PC-9 (cell line): Measurements from ENCODE around the gene ACRV1. TPM values are rescaled to one million over a fixed set of nuclear protein-coding genes. Genes with fewer than 3 reads are reported as not detected.

ENCODE experiments used
- BruUV-seq: library from RNA; stranded (reverse); fragments of 400-500 nt; replicated peaks from 2 replicates; lab custom pipeline; 2021; lab: Mats Ljungman, UMichigan
- CTCF ChIA-PET: fragments of 300-600 bp; sonication (Branson Sonifier 250); formaldehyde crosslinking; loops from one replicate; lab custom pipeline; 2022; ENCODE audit warnings: antibody characterized with exemption; lab: Charles Lee
- POLR2A ChIA-PET: fragments of 300-600 bp; sonication (Branson Sonifier 250); formaldehyde crosslinking; loops from one replicate; lab custom pipeline; 2022; ENCODE audit warnings: antibody characterized with exemption; ENCODE audit not compliant: unreplicated experiment; lab: Charles Lee
- DNase-seq, 2 experiments: peaks; one replicate each; pipeline versions ENCODE4 v3.0.0 to v3.0.0-alpha.2; 2015 to 2022; ENCODE audit warnings: mixed read lengths in 1 of 2
- H2AFZ ChIP-seq: fragments of 200-600 bp; sonication (generic); 2 replicates; pipeline ENCODE4 v1.8.1; 2017; ENCODE audit warnings: antibody characterized with exemption
- H3F3A ChIP-seq: fragments of 200-600 bp; sonication (generic); 2 replicates; pipeline ENCODE4 v1.8.1; 2017; ENCODE audit warnings: antibody characterized with exemption, mild to moderate bottlenecking, low read depth; ENCODE audit not compliant: insufficient read depth
- H3K27ac ChIP-seq: fragments of 200-600 bp; sonication (generic); 2 replicates; pipeline ENCODE4 v1.6.1; 2016; ENCODE audit warnings: mixed run types
- H3K27me3 ChIP-seq: fragments of 200-600 bp; sonication (generic); 2 replicates; pipeline ENCODE4 v1.6.1; 2016; ENCODE audit warnings: low read depth, mixed run types; ENCODE audit not compliant: insufficient read depth
- H3K36me3 ChIP-seq: fragments of 200-600 bp; sonication (generic); 2 replicates; pipeline ENCODE4 v1.6.1; 2016; ENCODE audit warnings: low read depth, mixed run types
- H3K4me1 ChIP-seq: fragments of 200-600 bp; sonication (generic); replicated peaks from 2 replicates; pipeline ENCODE4 v1.6.1; 2016; ENCODE audit warnings: mixed run types; ENCODE audit not compliant: insufficient read depth
- H3K4me2 ChIP-seq: fragments of 200-600 bp; sonication (generic); 2 replicates; pipeline ENCODE4 v1.6.1; 2017; ENCODE audit warnings: mixed run types
- H3K4me3 ChIP-seq: fragments of 200-600 bp; sonication (generic); 2 replicates; pipeline ENCODE4 v1.6.1; 2016; ENCODE audit warnings: mixed run types
- H3K79me2 ChIP-seq: fragments of 200-600 bp; sonication (generic); 2 replicates; pipeline ENCODE4 v1.6.1; 2017; ENCODE audit warnings: low read depth, mixed run types
- H3K9me2 ChIP-seq: fragments of 200-600 bp; sonication (generic); 2 replicates; pipeline ENCODE4 v1.8.1; 2017; ENCODE audit warnings: mild to moderate bottlenecking; ENCODE audit not compliant: insufficient read depth
- H3K9me3 ChIP-seq: fragments of 200-600 bp; sonication (generic); 2 replicates; pipeline ENCODE4 v1.8.1; 2016; ENCODE audit warnings: low read depth; ENCODE audit not compliant: insufficient read depth
- H4K20me1 ChIP-seq: fragments of 200-600 bp; sonication (generic); 2 replicates; pipeline ENCODE4 v1.8.1; 2017; ENCODE audit not compliant: insufficient read depth
- CTCF ChIP-seq: fragments of 200-600 bp; sonication (generic); conservative IDR thresholded peaks from 2 replicates; pipeline ENCODE4 v1.6.1; 2017; ENCODE audit warnings: mixed run types, antibody characterized with exemption, mild to moderate bottlenecking, moderate library complexity
- EZH2 ChIP-seq: fragments of 200-600 bp; sonication (generic); IDR thresholded peaks from 2 replicates; pipeline ENCODE4 v1.8.0; 2017; ENCODE audit warnings: antibody characterized with exemption, low read depth
- intact Hi-C: fragments of 100-400 bp; cut with micrococcal nuclease; formaldehyde crosslinking; loops from one replicate; pipeline ENCODE4 v1.10.0; 2022; ENCODE audit not compliant: unreplicated experiment
- total RNA-seq: library from RNA; stranded (reverse); gene quantifications from 2 replicates; pipeline ENCODE4 v1.2.3, GENCODE V29; 2021

Gene ACRV1
- total RNA-seq, 1 experiment from 2014 or later, result not detected

GRCh38 chr11:125624756-125625213 lies 55.9 kb downstream of the ACRV1 start, which contains the start of gene CHEK1:
Gene CHEK1, plus strand, starts transcription at chr11:125625163. Its CDS starts 1,606 bp downstream, at chr11:125626769.
- no peaks in the 10 kb centered on the region for H3K27me3 ChIP-seq
- ChIA-PET POLR2A (interaction anchor here (0.7 kb wide), 1 partner anchor 268 kb away, joined by 4 read pairs; no protein-coding TSS in a partner anchor), CTCF (no interaction called here)
- intact Hi-C loops, result loop anchor here (1.0 to 5.0 kb wide), 3 partner anchors 32 to 263 kb away; partner anchors contain the start of genes EI24, HYLS1 and STT3A
- H3K9me2 ChIP-seq, result no peaks in the 10 kb centered on the region
- H3K4me3 ChIP-seq, result peak within 1 kb of the TSS; percentile 71
- peak within 1 kb of the TSS; percentile 77 for H3K27ac ChIP-seq
- BruUV-seq, result no TSS peak
- peak within 1 kb of the TSS; percentile 90 for H2AFZ ChIP-seq
- H3K9me3 ChIP-seq, result no peaks in the 10 kb centered on the region
- H3F3A ChIP-seq, result peaks cover 28% of the 10 kb centered on the region
- DNase-seq, result no peak
- TF ChIP-seq EZH2 (no peak), CTCF (no peak)
- peaks cover 29% of the 10 kb centered on the region for H3K36me3 ChIP-seq
- peaks cover 13% of the 10 kb centered on the region for H3K79me2 ChIP-seq
- no peaks in the 10 kb centered on the region for H4K20me1 ChIP-seq
- H3K4me2 ChIP-seq, result peak within 1 kb of the TSS; percentile 88
- peaks cover 15% of the 10 kb centered on the region for H3K4me1 ChIP-seq

- H3K4me1 ChIP-seq, result peaks cover 15% of the 10 kb centered on the region
- H3K4me3 ChIP-seq, result no peak overlapping the region
- H3K36me3 ChIP-seq, result peaks cover 43% of the 10 kb centered on the region
- H3K4me2 ChIP-seq, result no peak overlapping the region
- no peaks in the 10 kb centered on the region for H3K27me3 ChIP-seq
- peaks cover 13% of the 10 kb centered on the region for H3K79me2 ChIP-seq
- BruUV-seq, result no TSS peak
- CTCF ChIA-PET, result interaction anchor here (0.6 kb wide), 1 partner anchor 97 kb away, joined by 5 read pairs; no protein-coding TSS in a partner anchor
- no peak for DNase-seq
- H3F3A ChIP-seq, result peaks cover 35% of the 10 kb centered on the region
- no peak overlapping the region for H2AFZ ChIP-seq
- H3K9me3 ChIP-seq, result no peaks in the 10 kb centered on the region
- no peak for TF ChIP-seq CTCF
- H3K27ac ChIP-seq, result no peak overlapping the region
- intact Hi-C loops, result no loop called here
- no peaks in the 10 kb centered on the region for H3K9me2 ChIP-seq
- POLR2A ChIA-PET, result interaction anchor here (0.6 kb wide), 1 partner anchor 32 kb away, joined by 5 read pairs; no protein-coding TSS in a partner anchor
- H4K20me1 ChIP-seq, result no peaks in the 10 kb centered on the region
Observed at GRCh38 chr11:125623064-125623463, 57.6 kb downstream of the ACRV1 start.

GRCh38 chr11:125621995-125622394 lies 58.7 kb downstream of the ACRV1 start:
- Histone ChIP-seq H3K36me3 (peaks cover 46% of the 10 kb centered on the region), H3K27me3 (no peaks in the 10 kb centered on the region), H4K20me1 (no peaks in the 10 kb centered on the region), H3K4me2 (no peak overlapping the region), H2AFZ (no peak overlapping the region), H3K4me1 (peaks cover 8% of the 10 kb centered on the region), H3K4me3 (no peak overlapping the region), H3K9me2 (no peaks in the 10 kb centered on the region), H3F3A (peaks cover 37% of the 10 kb centered on the region), H3K9me3 (no peaks in the 10 kb centered on the region), H3K79me2 (peaks cover 2% of the 10 kb centered on the region; the same call in 1 of the 2 replicates), H3K27ac (no peak overlapping the region)
- BruUV-seq, result no TSS peak
- CTCF ChIA-PET, result no interaction called here
- peak in 1 of 2 experiments; percentile 52 for DNase-seq
- no peak for TF ChIP-seq CTCF
- TF ChIP-seq EZH2, result no peak
- POLR2A ChIA-PET, result interaction anchor here (0.6 kb wide), 1 partner anchor 239 kb away, joined by 4 read pairs; no protein-coding TSS in a partner anchor
- intact Hi-C loops, result no loop called here

Other genes starting within 250 kb of the ACRV1 start
- gene FEZ1, start 184.6 kb downstream of the ACRV1 start, total RNA-seq, result 0.57 and 1.3 TPM in 2 replicates
- gene EI24, start 111.4 kb downstream of the ACRV1 start, total RNA-seq, result 69.7 and 88.2 TPM in 2 replicates
- gene STT3A, start 88.0 kb downstream of the ACRV1 start, total RNA-seq, result 86.1 and 113 TPM in 2 replicates
- 36.5 and 39.8 TPM in 2 replicates for gene CHEK1, start 55.7 kb downstream of the ACRV1 start, total RNA-seq
- gene PATE1, start 65.4 kb upstream of the ACRV1 start, total RNA-seq, result not detected in 2 replicates
- gene PATE2, start 98.0 kb upstream of the ACRV1 start, total RNA-seq, result 1.3 TPM in 2 replicates
- not detected in 2 replicates for gene PATE3, start 107.3 kb upstream of the ACRV1 start, total RNA-seq
- not detected in 2 replicates for gene PATE4, start 152.5 kb upstream of the ACRV1 start, total RNA-seq
- 12.2 and 16.7 TPM in 2 replicates for gene HYLS1, start 206.8 kb upstream of the ACRV1 start, total RNA-seq
- 5.7 and 6.5 TPM in 2 replicates for gene PUS3, start 222.4 kb upstream of the ACRV1 start, total RNA-seq
- gene DDX25, start 223.7 kb upstream of the ACRV1 start, total RNA-seq, result 0.26 TPM in 1 of 2 replicates, not detected in the other